HepG2 (cell line): ENCODE data around the gene KRT14. TPM values are rescaled to one million over a fixed set of nuclear protein-coding genes. Genes with fewer than 3 reads are reported as not detected.

Experiments
- AFF4 ChIP-seq: sonication (generic); formaldehyde crosslinking; IDR thresholded peaks from 2 replicates; pipeline ENCODE4 v1.4.0; 2020; ENCODE audit warnings: missing genetic modification reagents
- DDIT3 ChIP-seq: sonication (generic); formaldehyde crosslinking; IDR thresholded peaks from 2 replicates; pipeline ENCODE4 v1.4.0; 2020; ENCODE audit warnings: mild to moderate bottlenecking, missing genetic modification reagents
- FOSL2 ChIP-seq: sonication (generic); formaldehyde crosslinking; IDR thresholded peaks from 2 replicates; pipeline ENCODE4 v1.4.0; 2020; ENCODE audit warnings: missing genetic modification reagents
- NFRKB ChIP-seq: fragments of 450-650 bp; IDR thresholded peaks from 2 replicates; pipeline ENCODE4 v1.6.1; 2017
- NR2F6 ChIP-seq, 2 experiments: IDR thresholded peaks; 2 replicates each; pipeline ENCODE4 v1.6.1; 2016; ENCODE audit warnings: antibody characterized with exemption in 1 of 2, mild to moderate bottlenecking in 1 of 2
- PAXIP1 ChIP-seq: sonication (generic); formaldehyde crosslinking; conservative IDR thresholded peaks from 2 replicates; pipeline ENCODE4 v1.4.0; 2020; ENCODE audit warnings: mild to moderate bottlenecking, missing genetic modification reagents, moderate library complexity
- RFXAP ChIP-seq: sonication (generic); formaldehyde crosslinking; IDR thresholded peaks from 2 replicates; pipeline ENCODE4 v1.4.0; 2020; ENCODE audit warnings: missing genetic modification reagents, borderline replicate concordance
- TOPORS ChIP-seq: sonication (generic); formaldehyde crosslinking; IDR thresholded peaks from 2 replicates; pipeline ENCODE4 v1.8.0; 2023; ENCODE audit warnings: mild to moderate bottlenecking, missing genetic modification reagents
- ZHX2 ChIP-seq, 2 experiments: sonication (generic) in 1 of 2; formaldehyde crosslinking in 1 of 2; IDR thresholded peaks; 2 replicates each; pipeline versions ENCODE4 v1.6.1 to v1.9.0; 2014 to 2022; ENCODE audit warnings: antibody characterized with exemption in 1 of 2, borderline replicate concordance in 1 of 2, inconsistent platforms in 1 of 2, low read depth in 1 of 2, missing genetic modification reagents in 1 of 2
- ZMYM3 ChIP-seq: sonication (generic); formaldehyde crosslinking; IDR thresholded peaks from 2 replicates; pipeline ENCODE4 v1.5.1; 2020; ENCODE audit warnings: mild to moderate bottlenecking, missing genetic modification reagents
- ZNF333 ChIP-seq: sonication (generic); formaldehyde crosslinking; IDR thresholded peaks from 2 replicates; pipeline ENCODE4 v1.4.0; 2020; ENCODE audit warnings: mild to moderate bottlenecking, missing genetic modification reagents, borderline replicate concordance
- ZNF446 ChIP-seq: sonication (generic); formaldehyde crosslinking; IDR thresholded peaks from 2 replicates; pipeline ENCODE4 v1.5.0; 2020; ENCODE audit warnings: mild to moderate bottlenecking, missing genetic modification reagents
- ZNF552 ChIP-seq: sonication (generic); formaldehyde crosslinking; IDR thresholded peaks from 2 replicates; pipeline ENCODE4 v1.9.0; 2022; ENCODE audit warnings: missing genetic modification reagents, mild to moderate bottlenecking, borderline replicate concordance
- ZSCAN30 ChIP-seq: sonication (generic); formaldehyde crosslinking; IDR thresholded peaks from 2 replicates; pipeline ENCODE4 v1.5.0; 2020; ENCODE audit warnings: mild to moderate bottlenecking, missing genetic modification reagents
- polyA plus RNA-seq, 8 experiments: library from polyadenylated mRNA; depleted of rRNA in 3 of 8; stranded (reverse) in 7 of 8; unstranded in 1 of 8; fragments of >200 nt; fragmentation: Illumina TruSeq in 4 of 8; extraction: Trizol in 4 of 8; gene quantifications; 2 replicates each; pipeline versions ENCODE4 v1.2.1 to v1.2.3, GENCODE V29; 2011 to 2016; ENCODE audit warnings: low read depth in 4 of 8, missing spikeins in 1 of 8, mixed read lengths in 1 of 8; ENCODE audit not compliant: insufficient read depth in 1 of 8
- total RNA-seq, 5 experiments: library from RNA; depleted of rRNA; stranded (reverse); fragments of >200 nt; fragmentation: Illumina TruSeq; extraction: Trizol; gene quantifications; 2 replicates each; pipeline ENCODE4 v1.2.3, GENCODE V29; 2016; ENCODE audit warnings: low read depth in 1 of 5

KRT14 gene
- total and polyA plus RNA-seq, 2 of the 13 experiments (the other 11 are each of a cell fraction or from before 2014, with no cell fraction given) = 0.09 TPM; not detected in 1

- TF ChIP-seq AFF4 (CRISPR knock-in tag) (no peak), ZHX2 (IDR thresholded peaks at IDR 0.05; ENCODE audit: low read depth) (no peak), ZHX2 (CRISPR knock-in tag; IDR thresholded peaks at IDR 0.05; ENCODE audit: borderline replicate concordance) (no peak), ZMYM3 (CRISPR knock-in tag) (peak; percentile 83), ZNF333 (CRISPR knock-in tag) (peak; percentile 62; the same call in 1 of the 2 replicates), FOSL2 (CRISPR knock-in tag) (peak; percentile 70), ZSCAN30 (CRISPR knock-in tag) (no peak), NFRKB (no peak), NR2F6 (IDR thresholded peaks at IDR 0.05) (no peak), NR2F6 (CRISPR knock-in tag; IDR thresholded peaks at IDR 0.05) (no peak), ZNF552 (CRISPR knock-in tag) (no peak), ZNF446 (CRISPR knock-in tag) (peak; percentile 19; the same call in 1 of the 2 replicates), TOPORS (CRISPR knock-in tag) (no peak), RFXAP (CRISPR knock-in tag) (0 out of 2 replicates have a peak, but pooled peaks have one; percentile 3), DDIT3 (CRISPR knock-in tag) (no peak), PAXIP1 (CRISPR knock-in tag) (no peak)
Observed at GRCh38 chr17:41547921-41548843, 38.5 kb downstream of the KRT14 start (continued).
